Bronchial smooth muscle cell (primary cell): Measurements from ENCODE around the gene FGD5. TPM values are rescaled to one million over a fixed set of nuclear protein-coding genes. Genes with fewer than 3 reads are reported as not detected.

Source experiments
- total RNA-seq: library from RNA; depleted of rRNA; stranded (reverse); fragments of >200 nt; gene quantifications from 2 replicates; pipeline ENCODE4 v1.2.1, GENCODE V29; 2014

Gene FGD5, protein sequence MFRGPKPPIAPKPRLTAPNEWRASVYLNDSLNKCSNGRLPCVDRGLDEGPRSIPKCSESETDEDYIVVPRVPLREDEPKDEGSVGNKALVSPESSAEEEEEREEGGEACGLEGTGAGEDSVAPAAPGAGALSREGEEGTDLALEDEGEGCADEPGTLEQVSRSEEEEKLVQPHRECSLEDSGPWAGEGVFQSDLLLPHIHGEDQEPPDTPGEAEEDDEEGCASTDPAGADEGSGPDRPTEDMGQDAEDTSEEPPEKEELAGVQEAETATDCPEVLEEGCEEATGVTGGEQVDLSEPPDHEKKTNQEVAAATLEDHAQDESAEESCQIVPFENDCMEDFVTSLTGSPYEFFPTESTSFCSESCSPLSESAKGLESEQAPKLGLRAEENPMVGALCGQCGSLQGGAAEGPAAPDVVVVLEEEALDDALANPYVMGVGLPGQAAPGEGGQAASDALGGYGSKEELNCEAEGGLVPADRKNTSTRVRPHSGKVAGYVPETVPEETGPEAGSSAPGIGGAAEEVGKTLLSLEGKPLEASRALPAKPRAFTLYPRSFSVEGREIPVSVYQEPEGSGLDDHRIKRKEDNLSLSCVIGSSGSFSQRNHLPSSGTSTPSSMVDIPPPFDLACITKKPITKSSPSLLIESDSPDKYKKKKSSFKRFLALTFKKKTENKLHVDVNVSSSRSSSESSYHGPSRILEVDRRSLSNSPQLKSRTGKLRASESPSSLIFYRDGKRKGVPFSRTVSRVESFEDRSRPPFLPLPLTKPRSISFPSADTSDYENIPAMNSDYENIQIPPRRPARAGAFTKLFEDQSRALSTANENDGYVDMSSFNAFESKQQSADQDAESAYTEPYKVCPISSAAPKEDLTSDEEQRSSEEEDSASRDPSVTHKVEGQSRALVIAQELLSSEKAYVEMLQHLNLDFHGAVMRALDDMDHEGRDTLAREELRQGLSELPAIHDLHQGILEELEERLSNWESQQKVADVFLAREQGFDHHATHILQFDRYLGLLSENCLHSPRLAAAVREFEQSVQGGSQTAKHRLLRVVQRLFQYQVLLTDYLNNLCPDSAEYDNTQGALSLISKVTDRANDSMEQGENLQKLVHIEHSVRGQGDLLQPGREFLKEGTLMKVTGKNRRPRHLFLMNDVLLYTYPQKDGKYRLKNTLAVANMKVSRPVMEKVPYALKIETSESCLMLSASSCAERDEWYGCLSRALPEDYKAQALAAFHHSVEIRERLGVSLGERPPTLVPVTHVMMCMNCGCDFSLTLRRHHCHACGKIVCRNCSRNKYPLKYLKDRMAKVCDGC (N-terminal part only)
- 0.16 TPM in 1 of 2 replicates, not detected in the other for total RNA-seq

DNA sequence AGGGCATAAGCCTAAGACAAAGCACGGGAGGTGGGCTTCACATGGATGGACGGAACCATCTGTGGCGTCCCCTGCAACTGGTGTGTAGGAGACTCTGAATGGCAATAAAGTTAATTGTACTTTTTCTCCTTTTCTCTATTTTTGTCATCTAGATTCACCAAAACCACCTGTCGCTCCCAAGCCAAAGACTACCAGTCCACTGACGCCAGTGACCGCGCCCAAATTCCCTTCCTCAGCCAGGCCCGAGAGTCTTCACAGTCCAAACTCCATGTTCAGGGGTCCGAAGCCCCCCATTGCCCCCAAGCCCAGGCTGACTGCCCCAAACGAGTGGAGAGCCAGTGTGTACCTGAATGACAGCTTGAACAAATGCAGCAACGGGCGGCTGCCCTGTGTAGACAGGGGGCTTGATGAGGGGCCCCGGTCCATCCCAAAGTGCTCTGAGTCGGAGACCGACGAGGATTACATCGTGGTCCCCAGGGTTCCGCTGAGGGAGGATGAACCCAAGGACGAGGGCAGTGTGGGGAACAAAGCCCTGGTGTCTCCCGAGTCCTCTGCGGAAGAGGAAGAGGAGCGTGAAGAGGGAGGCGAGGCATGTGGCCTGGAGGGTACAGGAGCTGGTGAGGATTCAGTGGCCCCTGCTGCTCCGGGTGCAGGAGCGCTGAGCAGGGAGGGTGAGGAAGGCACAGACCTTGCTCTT, at the start of gene FGD5:
Gene FGD5 (plus strand): TSS at position 159 of the 697 bp plus-strand sequence. CDS start 110 bp downstream, at position 269.

DNA sequence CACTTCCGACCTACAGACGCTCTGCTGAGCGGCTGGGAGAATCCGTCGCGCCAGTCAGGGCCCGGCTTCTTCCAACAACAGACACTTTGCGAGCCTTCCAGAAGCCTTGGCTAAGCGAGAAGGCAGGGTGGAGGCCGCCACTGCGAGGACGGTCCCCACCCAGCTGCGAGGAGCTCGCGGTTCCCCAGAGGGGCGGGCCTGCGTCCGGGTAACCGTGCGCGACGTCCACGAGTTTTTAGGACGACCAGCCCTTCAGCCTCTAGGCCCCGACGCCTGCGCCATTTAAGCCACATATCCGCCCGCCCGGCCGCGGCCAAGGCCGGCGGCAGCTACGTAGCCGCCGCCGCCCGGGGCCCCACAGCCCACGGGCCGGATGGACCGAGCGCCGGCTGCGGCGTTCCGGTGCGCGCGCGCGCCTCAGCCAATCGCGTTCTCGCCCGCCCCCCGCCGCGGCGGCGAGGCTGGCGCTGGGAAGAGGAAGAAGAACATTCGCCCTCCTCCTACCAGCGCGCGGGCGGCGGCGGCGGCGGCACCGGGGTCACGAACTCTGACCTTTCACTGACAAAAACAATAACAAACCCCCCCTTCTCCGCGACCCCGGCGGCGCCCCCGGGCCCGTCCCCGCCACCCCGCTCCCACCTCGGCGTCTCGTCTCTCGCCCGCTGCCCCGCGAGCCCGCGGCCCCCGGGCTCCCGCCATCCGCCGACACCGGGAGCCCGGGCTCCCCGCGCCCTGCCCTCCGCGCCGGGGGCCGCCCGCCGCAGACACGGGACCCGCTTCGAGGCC, 128.5 kb downstream of the FGD5 start, which contains the start of gene NR2C2:
Gene NR2C2 (plus strand): TSS at position 484 of the 786 bp plus-strand sequence. CDS start 56,332 bp downstream, outside the sequence.

Other genes with a start within 250 kb of the FGD5 start
- 7.0 and 7.3 TPM in 2 replicates for gene CCDC174, start 167.2 kb upstream of the FGD5 start, total RNA-seq
- not detected in 2 replicates for gene C3orf20, start 143.8 kb upstream of the FGD5 start, total RNA-seq
- gene NR2C2, start 128.6 kb downstream of the FGD5 start, total RNA-seq = 12.3 and 14.5 TPM in 2 replicates
- gene MRPS25, start 246.4 kb downstream of the FGD5 start, total RNA-seq = 13.1 and 15.6 TPM in 2 replicates